Urothelium cell line (cell line): ENCODE data around the gene F10.
"Not testable (repeated sequence)": the region's sequence is repeated elsewhere in the genome, so short reads cannot be mapped to it uniquely, and the experiment has no call there.

Source experiments
- DNase-seq: peaks from one replicate; pipeline ENCODE4 v3.0.0; 2011; ENCODE audit warnings: low spot score, mixed read lengths
- FAIRE-seq: peaks from 2 replicates; lab custom pipeline; 2011; peaks lifted over from hg19 to GRCh38; lab: Jason Lieb, UNC

Gene F10

GRCh38 chr13:113150550-113151365 lies 28.2 kb downstream of the F10 start:
- no peak for DNase-seq
- FAIRE-seq = no peak

GRCh38 chr13:113151745-113152690 lies 29.4 kb downstream of the F10 start:
- DNase-seq (no peak), FAIRE-seq (no peak)

GRCh38 chr13:113152691-113152983 lies 30.0 kb downstream of the F10 start:
- FAIRE-seq = peak; percentile 52

GRCh38 chr13:113152984-113153809 lies 30.6 kb downstream of the F10 start:
- DNase-seq = no peak
- FAIRE-seq = peak; percentile 32

More at GRCh38 chr13:113152691-113152983, 30.0 kb downstream of the F10 start:
- DNase-seq = no peak

GRCh38 chr13:113153810-113154748 lies 31.5 kb downstream of the F10 start:
- peak; percentile 85 for DNase-seq
- no peak for FAIRE-seq

GRCh38 chr13:113155201-113155600 lies 32.6 kb downstream of the F10 start:
- FAIRE-seq (no peak), DNase-seq (no peak)

GRCh38 chr13:113155982-113156655 lies 33.5 kb downstream of the F10 start:
- no peak for FAIRE-seq
- DNase-seq = no peak

- FAIRE-seq (no peak), DNase-seq (no peak)
Observed at GRCh38 chr13:113157206-113157928, 34.8 kb downstream of the F10 start.

GRCh38 chr13:113157929-113158747 lies 35.5 kb downstream of the F10 start, which contains the start of gene PROZ:
PROZ (plus strand) TSS chr13:113158648; CDS start chr13:113158661, 13 bp downstream.
- no peak for DNase-seq
- FAIRE-seq = peak; percentile 44

- DNase-seq = no peak
- no peak for FAIRE-seq
Observed at GRCh38 chr13:113158946-113159345, 36.3 kb downstream of the F10 start.

- FAIRE-seq (no peak), DNase-seq (no peak)
Observed at GRCh38 chr13:113159701-113160100, 37.1 kb downstream of the F10 start.

GRCh38 chr13:113160983-113161382 lies 38.4 kb downstream of the F10 start:
- DNase-seq (no peak), FAIRE-seq (no peak)

GRCh38 chr13:113161433-113161832 lies 38.8 kb downstream of the F10 start:
- DNase-seq = no peak
- FAIRE-seq = no peak

- DNase-seq = not testable (repeated sequence)
Observed at GRCh38 chr13:113161975-113162374, 39.4 kb downstream of the F10 start.

GRCh38 chr13:113162783-113163685 lies 40.4 kb downstream of the F10 start:
- no peak for FAIRE-seq
- no peak for DNase-seq

More at GRCh38 chr13:113161975-113162374, 39.4 kb downstream of the F10 start:
- FAIRE-seq = not testable (repeated sequence)

- FAIRE-seq (no peak), DNase-seq (no peak)
Observed at GRCh38 chr13:113164492-113164891, 41.9 kb downstream of the F10 start.

- FAIRE-seq (no peak), DNase-seq (no peak)
Observed at GRCh38 chr13:113166266-113166665, 43.7 kb downstream of the F10 start.
